CD4-positive, CD25-positive, alpha-beta regulatory T cell (primary cell): ENCODE results near the gene MSLN. TPM values are rescaled to one million over a fixed set of nuclear protein-coding genes. Genes with fewer than 3 reads are reported as not detected.
A peak's percentile ranks its signal among the peaks of the same experiment; 100 is the strongest.

Experiments used
- ATAC-seq, 2 donors: fragments of 150-1000 bp; cut with Tn5 transposase; one replicate each; pipeline ENCODE4 v1.10.0; 2021; ENCODE audit warnings: low read depth in 2 of 2, moderate number of reproducible peaks in 2 of 2, moderate library complexity in 1 of 2
- DNase-seq, 3 donors: peaks; one replicate each; pipeline versions ENCODE4 v3.0.0 to v3.0.0-alpha.2; 2012 to 2022; ENCODE audit warnings: mixed read lengths in 1 of 3
- H3K27ac ChIP-seq: one replicate; pipeline ENCODE4 v1.7.0; 2013; ENCODE audit warnings: mild to moderate bottlenecking, low read length; ENCODE audit not compliant: insufficient read depth, poor library complexity, severe bottlenecking
- H3K27me3 ChIP-seq: one replicate; pipeline ENCODE4 v1.7.0; 2013; ENCODE audit warnings: low read length; ENCODE audit not compliant: control insufficient read depth, insufficient read depth
- H3K36me3 ChIP-seq: one replicate; pipeline ENCODE4 v1.7.0; 2013; ENCODE audit warnings: mild to moderate bottlenecking, low read length, moderate library complexity; ENCODE audit not compliant: control insufficient read depth, insufficient read depth
- H3K4me1 ChIP-seq: 2 replicates; pipeline ENCODE4 v1.7.0; 2013; ENCODE audit warnings: mild to moderate bottlenecking, low read length; ENCODE audit not compliant: insufficient read depth, control insufficient read depth, poor library complexity, severe bottlenecking
- H3K4me3 ChIP-seq: one replicate; pipeline ENCODE4 v1.7.0; 2013; ENCODE audit warnings: low read depth, mild to moderate bottlenecking, low read length, moderate library complexity
- H3K9me3 ChIP-seq, 2 experiments: 1 replicate in 1 of 2; 2 replicates in 1 of 2; pipeline ENCODE4 v1.7.0; 2013; ENCODE audit warnings: low read length in 2 of 2, mild to moderate bottlenecking in 1 of 2, moderate library complexity in 1 of 2; ENCODE audit not compliant: control insufficient read depth in 2 of 2
- H3K27ac Mint-ChIP-seq, 3 donors: one replicate each; pipeline ENCODE4 v1.8.0; 2020 to 2022; ENCODE audit warnings: mild to moderate bottlenecking in 3 of 3, mixed read lengths in 3 of 3, moderate library complexity in 2 of 3
- H3K27me3 Mint-ChIP-seq: one replicate; pipeline ENCODE4 v1.8.0; 2022; ENCODE audit warnings: mild to moderate bottlenecking, mixed read lengths
- H3K36me3 Mint-ChIP-seq: one replicate; pipeline ENCODE4 v1.8.0; 2020; ENCODE audit warnings: mixed read lengths
- H3K4me1 Mint-ChIP-seq, 4 donors: one replicate each; pipeline ENCODE4 v1.8.0; 2020 to 2022; ENCODE audit warnings: mixed read lengths in 4 of 4, mild to moderate bottlenecking in 1 of 4
- H3K4me3 Mint-ChIP-seq, 4 donors: one replicate each; pipeline ENCODE4 v1.8.0; 2020 to 2022; ENCODE audit warnings: mild to moderate bottlenecking in 4 of 4, mixed read lengths in 4 of 4, moderate library complexity in 3 of 4
- H3K9me3 Mint-ChIP-seq, 7 donors: one replicate each; pipeline ENCODE4 v1.8.0; 2020 to 2022; ENCODE audit warnings: mixed read lengths in 7 of 7, mild to moderate bottlenecking in 3 of 7, moderate library complexity in 2 of 7
- polyA plus RNA-seq, 4 donors: library from polyadenylated mRNA; unstranded; fragments of 300-500 nt; fragmentation: Illumina TruSeq; gene quantifications; one replicate each; pipeline ENCODE4 v1.2.3, GENCODE V29; 2021
- total RNA-seq: library from RNA; stranded (reverse); gene quantifications from one replicate; pipeline ENCODE4 v1.2.3, GENCODE V29; 2022

Gene MSLN
- total and polyA plus RNA-seq, 5 donors from 2014 or later: not detected

- H3K36me3 Mint-ChIP-seq: no peaks in the 10 kb centered on the region
- H3K27ac Mint-ChIP-seq: no peak overlapping the region
- ATAC-seq (no peak), DNase-seq (no peak)
- peaks cover 4% of the 10 kb centered on the region for H3K4me1 ChIP-seq
- no peaks in the 10 kb centered on the region for H3K9me3 Mint-ChIP-seq
- no peaks in the 10 kb centered on the region for H3K36me3 ChIP-seq
- H3K27me3 ChIP-seq: no peaks in the 10 kb centered on the region
- H3K4me1 Mint-ChIP-seq: no peaks in the 10 kb centered on the region
- H3K4me3 ChIP-seq: no peak overlapping the region
- H3K27me3 Mint-ChIP-seq: peaks cover 10% of the 10 kb centered on the region
- no peak overlapping the region for H3K27ac ChIP-seq
- H3K9me3 ChIP-seq: no peaks in the 10 kb centered on the region
- no peak overlapping the region for H3K4me3 Mint-ChIP-seq
Measured at GRCh38 chr16:800834-801511, 40.4 kb downstream of the MSLN start.

- H3K27me3 Mint-ChIP-seq: peaks cover 10% of the 10 kb centered on the region
- H3K4me3 Mint-ChIP-seq: no peak overlapping the region
- ATAC-seq: no peak
- peaks cover 0 to 3% (median 0%) of the 10 kb centered on the region in 4 donors for H3K4me1 Mint-ChIP-seq
- no peaks in the 10 kb centered on the region for H3K36me3 Mint-ChIP-seq
- H3K36me3 ChIP-seq: no peaks in the 10 kb centered on the region
- no peak for DNase-seq
- H3K9me3 Mint-ChIP-seq: no peaks in the 10 kb centered on the region
- no peaks in the 10 kb centered on the region for H3K27me3 ChIP-seq
- no peak overlapping the region for H3K27ac ChIP-seq
- H3K4me3 ChIP-seq: no peak overlapping the region
- peaks cover 4% of the 10 kb centered on the region for H3K4me1 ChIP-seq
- no peaks in the 10 kb centered on the region for H3K9me3 ChIP-seq
- H3K27ac Mint-ChIP-seq: no peak overlapping the region
Measured at GRCh38 chr16:801584-802363, 41.2 kb downstream of the MSLN start.

- Histone ChIP-seq H3K9me3 (no peaks in the 10 kb centered on the region), H3K4me3 (no peak overlapping the region), H3K4me1 (peaks cover 4% of the 10 kb centered on the region), H3K27ac (no peak overlapping the region), H3K27me3 (no peaks in the 10 kb centered on the region), H3K36me3 (no peaks in the 10 kb centered on the region)
- Mint-ChIP-seq H3K4me3 (no peak overlapping the region), H3K36me3 (no peaks in the 10 kb centered on the region), H3K27me3 (peaks cover 10% of the 10 kb centered on the region), H3K4me1 (peaks cover 0 to 3% (median 0%) of the 10 kb centered on the region in 4 donors), H3K27ac (no peak overlapping the region), H3K9me3 (no peaks in the 10 kb centered on the region)
- DNase-seq (no peak), ATAC-seq (no peak)
Measured at GRCh38 chr16:802461-802860, 41.9 kb downstream of the MSLN start.

GRCh38 chr16:802914-803753, 42.6 kb downstream of the MSLN start:
- no peaks in the 10 kb centered on the region for H3K36me3 Mint-ChIP-seq
- H3K9me3 ChIP-seq: no peaks in the 10 kb centered on the region
- no peaks in the 10 kb centered on the region for H3K9me3 Mint-ChIP-seq
- no peak overlapping the region for H3K27ac ChIP-seq
- H3K27me3 ChIP-seq: no peaks in the 10 kb centered on the region
- no peaks in the 10 kb centered on the region for H3K36me3 ChIP-seq
- peak overlapping the region in 1 of 4 donors; percentile 38 for H3K4me3 Mint-ChIP-seq
- H3K4me3 ChIP-seq: no peak overlapping the region
- peaks cover 5% of the 10 kb centered on the region for H3K27me3 Mint-ChIP-seq
- DNase-seq (no peak), ATAC-seq (no peak)
- no peak overlapping the region for H3K27ac Mint-ChIP-seq
- peaks cover 0 to 8% (median 3%) of the 10 kb centered on the region in 4 donors for H3K4me1 Mint-ChIP-seq
- H3K4me1 ChIP-seq: peaks cover 6% of the 10 kb centered on the region

- H3K27me3 Mint-ChIP-seq: peaks cover 4% of the 10 kb centered on the region
- H3K4me1 Mint-ChIP-seq: peaks cover 0 to 14% (median 3%) of the 10 kb centered on the region in 4 donors
- ATAC-seq (no peak), DNase-seq (no peak)
- no peaks in the 10 kb centered on the region for H3K9me3 Mint-ChIP-seq
- no peaks in the 10 kb centered on the region for H3K9me3 ChIP-seq
- no peak overlapping the region for H3K4me3 ChIP-seq
- H3K27ac ChIP-seq: no peak overlapping the region
- H3K4me3 Mint-ChIP-seq: peak overlapping the region in 1 of 4 donors; percentile 70
- no peak overlapping the region for H3K27ac Mint-ChIP-seq
- H3K36me3 ChIP-seq: no peaks in the 10 kb centered on the region
- no peaks in the 10 kb centered on the region for H3K36me3 Mint-ChIP-seq
- no peaks in the 10 kb centered on the region for H3K27me3 ChIP-seq
- peaks cover 12% of the 10 kb centered on the region for H3K4me1 ChIP-seq
Measured at GRCh38 chr16:803754-804080, 43.2 kb downstream of the MSLN start.

GRCh38 chr16:804193-805048, 43.9 kb downstream of the MSLN start:
- no peaks in the 10 kb centered on the region for H3K36me3 Mint-ChIP-seq
- DNase-seq (no peak), ATAC-seq (no peak)
- Histone ChIP-seq H3K9me3 (no peaks in the 10 kb centered on the region), H3K36me3 (no peaks in the 10 kb centered on the region), H3K27ac (no peak overlapping the region), H3K27me3 (no peaks in the 10 kb centered on the region), H3K4me3 (no peak overlapping the region), H3K4me1 (peaks cover 14% of the 10 kb centered on the region)
- no peaks in the 10 kb centered on the region for H3K9me3 Mint-ChIP-seq
- peaks cover 7% of the 10 kb centered on the region for H3K27me3 Mint-ChIP-seq
- H3K4me3 Mint-ChIP-seq: peak overlapping the region; percentile 11 to 70 (median 36)
- peaks cover 0 to 15% (median 3%) of the 10 kb centered on the region in 4 donors for H3K4me1 Mint-ChIP-seq
- H3K27ac Mint-ChIP-seq: peak overlapping the region in 1 of 3 donors; percentile 63

- DNase-seq: no peak
- ATAC-seq: no peak
- Mint-ChIP-seq H3K4me1 (peaks cover 0 to 18% (median 3%) of the 10 kb centered on the region in 4 donors), H3K27me3 (peaks cover 14% of the 10 kb centered on the region), H3K9me3 (no peaks in the 10 kb centered on the region), H3K27ac (no peak overlapping the region), H3K4me3 (no peak overlapping the region), H3K36me3 (no peaks in the 10 kb centered on the region)
- H3K9me3 ChIP-seq: no peaks in the 10 kb centered on the region
- H3K4me1 ChIP-seq: peaks cover 13% of the 10 kb centered on the region
- no peaks in the 10 kb centered on the region for H3K36me3 ChIP-seq
- no peak overlapping the region for H3K27ac ChIP-seq
- H3K27me3 ChIP-seq: no peaks in the 10 kb centered on the region
- H3K4me3 ChIP-seq: no peak overlapping the region
Measured at GRCh38 chr16:805474-805873, 44.9 kb downstream of the MSLN start.
